K562 (cell line): ENCODE results near the gene NELL1.
"Not testable (repeated sequence)": the region's sequence is repeated elsewhere in the genome, so short reads cannot be mapped to it uniquely, and the experiment has no call there.

Experiments
- ATF2 ChIP-seq: sonication (generic); formaldehyde crosslinking; IDR thresholded peaks from 2 replicates; pipeline ENCODE4 v1.8.1; 2022; ENCODE audit warnings: missing genetic modification reagents
- CTCF ChIP-seq, 3 experiments: IDR thresholded peaks in 2 of 3; conservative IDR thresholded peaks in 1 of 3; 2 replicates each; pipeline ENCODE4 v1.5.1; 2011 to 2012; ENCODE audit warnings: low read length in 3 of 3, mild to moderate bottlenecking in 3 of 3, control low read depth in 2 of 3, improper control_type of control experiment in 1 of 3, inconsistent platforms in 1 of 3, low read depth in 1 of 3, mixed read lengths in 1 of 3, moderate library complexity in 1 of 3; ENCODE audit not compliant: insufficient read depth in 2 of 3
- HDAC2 ChIP-seq: fragments of 450-650 bp; IDR thresholded peaks from 2 replicates; pipeline ENCODE4 v1.6.1; 2016; ENCODE audit warnings: mild to moderate bottlenecking
- JUND ChIP-seq, 2 experiments: IDR thresholded peaks; 2 replicates in 1 of 2; 3 replicates in 1 of 2; pipeline ENCODE4 v1.6.1; 2011; ENCODE audit warnings: borderline replicate concordance in 2 of 2, low read depth in 2 of 2, low read length in 2 of 2, improper control_type of control experiment in 1 of 2, missing biosample characterization in 1 of 2, missing genetic modification characterization in 1 of 2, missing genetic modification reagents in 1 of 2
- KLF13 ChIP-seq: fragments of 450-650 bp; IDR thresholded peaks from 2 replicates; pipeline ENCODE4 v1.6.1; 2016; ENCODE audit warnings: missing genetic modification characterization, low read depth, mild to moderate bottlenecking, missing compliant biosample characterization, moderate library complexity, borderline replicate concordance
- RBFOX2 ChIP-seq: fragments of 200-400 bp; formaldehyde crosslinking; IDR thresholded peaks from 2 replicates; pipeline ENCODE4 v1.6.1; 2017; ENCODE audit warnings: low read depth, mild to moderate bottlenecking, low read length, moderate library complexity
- TAF15 ChIP-seq: fragments of 200-400 bp; formaldehyde crosslinking; IDR thresholded peaks from 2 replicates; pipeline ENCODE4 v1.6.1; 2017; ENCODE audit warnings: mild to moderate bottlenecking, low read depth, low read length, moderate library complexity
- ZNF232 ChIP-seq: sonication (generic); formaldehyde crosslinking; IDR thresholded peaks from 2 replicates; pipeline ENCODE4 v1.8.0; 2022; ENCODE audit warnings: mild to moderate bottlenecking, missing genetic modification reagents
- ZNF354B ChIP-seq: fragments of 250-450 bp; sonication (Bioruptor Pico); IDR thresholded peaks from 2 replicates; pipeline ENCODE4 v1.4.0; 2020

- TF ChIP-seq CTCF (IDR thresholded peaks at IDR 0.05 in 2 of 3, conservative IDR thresholded peaks at IDR 0.05 in 1 of 3; ENCODE audit: insufficient read depth in 2 of 3, low read depth in 1 of 3, low read length in 3 of 3); JUND (IDR thresholded peaks at IDR 0.05; ENCODE audit: borderline replicate concordance, low read depth, low read length); JUND (tag; IDR thresholded peaks at IDR 0.05; ENCODE audit: borderline replicate concordance, low read depth, low read length); HDAC2; KLF13 (tag); RBFOX2; ATF2 (CRISPR knock-in tag); ZNF354B (CRISPR knock-in tag); TAF15; ZNF232 (CRISPR knock-in tag): not testable (repeated sequence)
Observed at GRCh38 chr11:21141557-21141956, 472.2 kb downstream of the NELL1 start.
